PC-3 (cell line): ENCODE measurements around the gene RAP1B.

Experiments
- EZH2 ChIP-seq: fragments of 300-600 bp; sonication (generic); IDR thresholded peaks from one replicate; pipeline ENCODE4 v1.6.1; 2017; ENCODE audit warnings: antibody characterized with exemption, mild to moderate bottlenecking, low read length; ENCODE audit not compliant: unreplicated experiment
- EZH2phosphoT487 ChIP-seq: fragments of 300-600 bp; sonication (generic); IDR thresholded peaks from 2 replicates; pipeline ENCODE4 v1.6.1; 2018; ENCODE audit warnings: mild to moderate bottlenecking, antibody characterized with exemption, low read length, borderline replicate concordance
- TF ChIP-seq, protein P1 (sequence below): fragments of 300-600 bp; sonication (generic); conservative IDR thresholded peaks from 2 replicates; pipeline ENCODE4 v1.5.1; 2017; ENCODE audit warnings: antibody characterized with exemption, low read depth, mild to moderate bottlenecking, low read length

DNA sequence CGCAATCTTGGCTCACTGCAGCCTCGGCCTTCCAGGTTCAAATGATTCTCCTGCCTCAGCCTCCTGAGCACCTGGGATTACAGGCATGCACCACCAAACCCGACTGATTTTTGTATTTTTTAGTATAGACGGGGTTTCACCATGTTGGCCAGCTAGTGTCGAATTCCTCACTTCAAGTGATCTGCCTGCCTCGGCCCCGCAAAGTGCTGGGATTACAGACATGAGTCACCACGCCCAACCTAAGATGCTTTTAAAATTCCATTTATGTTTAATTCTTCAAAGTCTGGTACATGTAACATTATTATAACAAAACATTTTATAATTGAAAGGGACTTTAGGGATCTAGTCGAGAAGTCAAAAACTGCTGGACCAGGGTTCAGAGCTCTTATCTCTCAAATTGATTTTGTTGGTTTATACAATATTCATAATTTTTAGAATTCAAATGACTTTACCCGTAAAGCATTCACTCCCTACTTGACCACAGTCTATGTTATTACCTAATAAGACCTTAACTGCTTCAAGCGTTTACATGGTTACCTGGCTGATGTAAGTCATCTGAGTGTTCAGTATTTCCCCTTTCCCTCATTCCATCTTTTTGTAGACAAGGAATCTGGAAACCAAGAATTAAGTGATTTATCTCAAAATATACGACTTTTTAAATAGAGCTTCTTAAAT, 28.2 kb downstream of the RAP1B start:
- TF ChIP-seq, protein P1, sequence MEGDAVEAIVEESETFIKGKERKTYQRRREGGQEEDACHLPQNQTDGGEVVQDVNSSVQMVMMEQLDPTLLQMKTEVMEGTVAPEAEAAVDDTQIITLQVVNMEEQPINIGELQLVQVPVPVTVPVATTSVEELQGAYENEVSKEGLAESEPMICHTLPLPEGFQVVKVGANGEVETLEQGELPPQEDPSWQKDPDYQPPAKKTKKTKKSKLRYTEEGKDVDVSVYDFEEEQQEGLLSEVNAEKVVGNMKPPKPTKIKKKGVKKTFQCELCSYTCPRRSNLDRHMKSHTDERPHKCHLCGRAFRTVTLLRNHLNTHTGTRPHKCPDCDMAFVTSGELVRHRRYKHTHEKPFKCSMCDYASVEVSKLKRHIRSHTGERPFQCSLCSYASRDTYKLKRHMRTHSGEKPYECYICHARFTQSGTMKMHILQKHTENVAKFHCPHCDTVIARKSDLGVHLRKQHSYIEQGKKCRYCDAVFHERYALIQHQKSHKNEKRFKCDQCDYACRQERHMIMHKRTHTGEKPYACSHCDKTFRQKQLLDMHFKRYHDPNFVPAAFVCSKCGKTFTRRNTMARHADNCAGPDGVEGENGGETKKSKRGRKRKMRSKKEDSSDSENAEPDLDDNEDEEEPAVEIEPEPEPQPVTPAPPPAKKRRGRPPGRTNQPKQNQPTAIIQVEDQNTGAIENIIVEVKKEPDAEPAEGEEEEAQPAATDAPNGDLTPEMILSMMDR: no peak
- TF ChIP-seq EZH2 (no peak), EZH2phosphoT487 (no peak)
